GM12864 (cell line): ENCODE results near the gene TRMT10B.

Experiments
- DNase-seq: peaks from one replicate; pipeline ENCODE4 v3.0.0-alpha.2; 2011; ENCODE audit warnings: low read depth
- H3K4me3 ChIP-seq: 2 replicates; pipeline ENCODE4 v1.5.1; 2011; ENCODE audit warnings: mild to moderate bottlenecking, low read depth, low read length, control low read depth
- CTCF ChIP-seq: IDR thresholded peaks from 2 replicates; pipeline ENCODE4 v1.5.1; 2011; ENCODE audit warnings: low read depth, mild to moderate bottlenecking, moderate library complexity, low read length, control low read depth, inconsistent platforms; ENCODE audit errors: missing control alignments

Gene TRMT10B

GRCh38 chr9:37719526-37719925 lies 34.1 kb upstream of the TRMT10B start:
- no peak for TF ChIP-seq CTCF
- no peak overlapping the region for H3K4me3 ChIP-seq
- no peak for DNase-seq

- no peak for DNase-seq
- no peak overlapping the region for H3K4me3 ChIP-seq
- no peak for TF ChIP-seq CTCF
Observed at GRCh38 chr9:37727013-37727412, 26.6 kb upstream of the TRMT10B start.

- TF ChIP-seq CTCF, result no peak
- no peak overlapping the region for H3K4me3 ChIP-seq
- DNase-seq, result no peak
Observed at GRCh38 chr9:37729499-37729898, 24.1 kb upstream of the TRMT10B start.

GRCh38 chr9:37730256-37730655 lies 23.3 kb upstream of the TRMT10B start:
- DNase-seq, result no peak
- no peak for TF ChIP-seq CTCF
- no peak overlapping the region for H3K4me3 ChIP-seq

GRCh38 chr9:37730839-37731238 lies 22.8 kb upstream of the TRMT10B start:
- H3K4me3 ChIP-seq, result no peak overlapping the region
- no peak for TF ChIP-seq CTCF

GRCh38 chr9:37732086-37732741 lies 21.4 kb upstream of the TRMT10B start:
- no peak overlapping the region for H3K4me3 ChIP-seq
- no peak for DNase-seq
- no peak for TF ChIP-seq CTCF

More at GRCh38 chr9:37730839-37731238, 22.8 kb upstream of the TRMT10B start:
- no peak for DNase-seq

- DNase-seq, result no peak
- H3K4me3 ChIP-seq, result no peak overlapping the region
- no peak for TF ChIP-seq CTCF
Observed at GRCh38 chr9:37732952-37733351, 20.7 kb upstream of the TRMT10B start.
